Neural cell (in vitro differentiated cells): Measurements from ENCODE around the gene DYRK2. TPM values are rescaled to one million over a fixed set of nuclear protein-coding genes. Genes with fewer than 3 reads are reported as not detected.

Source experiments
- H2AFZ ChIP-seq: fragments of 200-600, 300-800 bp; sonication (generic), shearing (Covaris generic); 2 replicates; pipeline ENCODE4 v1.6.0; 2014; ENCODE audit warnings: low read depth, mild to moderate bottlenecking, antibody characterized with exemption, low read length, moderate library complexity
- H3F3A ChIP-seq: fragments of 200-600 bp; shearing (Covaris generic); 2 replicates; pipeline ENCODE4 v1.6.1; 2016; ENCODE audit warnings: mild to moderate bottlenecking, moderate library complexity, mixed read lengths, antibody characterized with exemption, low read length; ENCODE audit not compliant: insufficient read depth, poor library complexity, severe bottlenecking
- H3K27ac ChIP-seq: fragments of 200-600, 300-800 bp; sonication (generic), shearing (Covaris generic); 2 replicates; pipeline ENCODE4 v1.5.1; 2014; ENCODE audit warnings: mild to moderate bottlenecking, low read length, moderate library complexity
- H3K27me3 ChIP-seq: fragments of 300-800, 200-600 bp; sonication (generic), shearing (Covaris generic); 2 replicates; pipeline ENCODE4 v1.6.0; 2014; ENCODE audit warnings: mild to moderate bottlenecking, low read depth, low read length, moderate library complexity; ENCODE audit not compliant: insufficient read depth
- H3K36me3 ChIP-seq: fragments of 300-800, 200-600 bp; sonication (generic), shearing (Covaris generic); 2 replicates; pipeline ENCODE4 v1.5.1; 2014; ENCODE audit warnings: mild to moderate bottlenecking, antibody characterized with exemption, low read length, moderate library complexity; ENCODE audit not compliant: insufficient read depth
- H3K4me2 ChIP-seq: fragments of 300-800, 200-600 bp; sonication (generic), shearing (Covaris generic); 2 replicates; pipeline ENCODE4 v1.6.0; 2014; ENCODE audit warnings: mild to moderate bottlenecking, low read length
- H3K4me3 ChIP-seq: fragments of 300-800, 200-600 bp; sonication (generic), shearing (Covaris generic); 2 replicates; pipeline ENCODE4 v1.5.1; 2014; ENCODE audit warnings: mild to moderate bottlenecking, low read length, moderate library complexity
- H3K79me2 ChIP-seq: fragments of 200-600 bp; shearing (Covaris generic); replicated peaks from 2 replicates; pipeline ENCODE4 v1.6.0; 2014; ENCODE audit warnings: mild to moderate bottlenecking, low read length, moderate library complexity; ENCODE audit not compliant: insufficient read depth
- H3K9ac ChIP-seq: fragments of 300-800, 200-600 bp; sonication (generic), shearing (Covaris generic); 2 replicates; pipeline ENCODE4 v1.6.1; 2016; ENCODE audit warnings: mild to moderate bottlenecking, low read length, mixed read lengths
- H3K9me2 ChIP-seq: fragments of 200-600 bp; shearing (Covaris generic); 2 replicates; pipeline ENCODE4 v1.6.1; 2016; ENCODE audit warnings: mild to moderate bottlenecking, low read length, mixed read lengths; ENCODE audit not compliant: insufficient read depth
- H3K9me3 ChIP-seq: fragments of 200-600, 300-800 bp; sonication (generic), shearing (Covaris generic); 2 replicates; pipeline ENCODE4 v1.6.1; 2016; ENCODE audit warnings: mild to moderate bottlenecking, mixed run types, low read length, moderate library complexity, mixed read lengths
- H4K20me1 ChIP-seq: fragments of 200-600 bp; shearing (Covaris generic); 2 replicates; pipeline ENCODE4 v1.6.1; 2016; ENCODE audit warnings: mild to moderate bottlenecking, mixed run types; ENCODE audit not compliant: insufficient read depth
- EP300 ChIP-seq: fragments of 450-650 bp; conservative IDR thresholded peaks from 2 replicates; pipeline ENCODE4 v1.6.1; 2014; ENCODE audit warnings: antibody characterized with exemption, mild to moderate bottlenecking, moderate library complexity; ENCODE audit not compliant: poor library complexity, severe bottlenecking
- EZH2 ChIP-seq: fragments of 200-600, 300-800 bp; shearing (Covaris generic), sonication (generic); IDR thresholded peaks from 2 replicates; pipeline ENCODE4 v1.6.1; 2014; ENCODE audit warnings: antibody characterized with exemption, low read length, borderline replicate concordance, mild to moderate bottlenecking; ENCODE audit not compliant: insufficient read depth, poor library complexity, severe bottlenecking
- MXI1 ChIP-seq: fragments of 450-650 bp; conservative IDR thresholded peaks from 2 replicates; pipeline ENCODE4 v1.6.1; 2014; ENCODE audit warnings: antibody characterized with exemption, mild to moderate bottlenecking; ENCODE audit not compliant: poor library complexity, severe bottlenecking
- POLR2AphosphoS5 ChIP-seq: IDR thresholded peaks from 2 replicates; pipeline ENCODE4 v1.6.1; 2012
- RAD21 ChIP-seq: fragments of 450-650 bp; conservative IDR thresholded peaks from 2 replicates; pipeline ENCODE4 v1.6.1; 2014; ENCODE audit warnings: antibody characterized with exemption, mild to moderate bottlenecking, moderate library complexity
- SMC3 ChIP-seq: fragments of 450-650 bp; conservative IDR thresholded peaks from 2 replicates; pipeline ENCODE4 v1.6.1; 2014; ENCODE audit warnings: antibody characterized with exemption, mild to moderate bottlenecking, moderate library complexity; ENCODE audit not compliant: poor library complexity
- TAF1 ChIP-seq: IDR thresholded peaks from 2 replicates; pipeline ENCODE4 v1.6.1; 2012; ENCODE audit warnings: low read depth
- polyA plus RNA-seq: library from polyadenylated mRNA; depleted of rRNA; stranded (reverse); fragments of >200 nt; gene quantifications from 2 replicates; pipeline ENCODE4 v1.2.3, GENCODE V29; 2014
- TF ChIP-seq, protein P1 (sequence below): IDR thresholded peaks from 2 replicates; pipeline ENCODE4 v1.6.1; 2012; ENCODE audit warnings: borderline replicate concordance
- TF ChIP-seq, protein P2 (sequence below): fragments of 450-650 bp; IDR thresholded peaks from 2 replicates; pipeline ENCODE4 v1.5.1; 2014; ENCODE audit warnings: antibody characterized with exemption, mild to moderate bottlenecking, moderate library complexity; ENCODE audit not compliant: poor library complexity, severe bottlenecking

Gene DYRK2
- polyA plus RNA-seq, 1 donor from 2014 or later, result 50.6 TPM

DNA sequence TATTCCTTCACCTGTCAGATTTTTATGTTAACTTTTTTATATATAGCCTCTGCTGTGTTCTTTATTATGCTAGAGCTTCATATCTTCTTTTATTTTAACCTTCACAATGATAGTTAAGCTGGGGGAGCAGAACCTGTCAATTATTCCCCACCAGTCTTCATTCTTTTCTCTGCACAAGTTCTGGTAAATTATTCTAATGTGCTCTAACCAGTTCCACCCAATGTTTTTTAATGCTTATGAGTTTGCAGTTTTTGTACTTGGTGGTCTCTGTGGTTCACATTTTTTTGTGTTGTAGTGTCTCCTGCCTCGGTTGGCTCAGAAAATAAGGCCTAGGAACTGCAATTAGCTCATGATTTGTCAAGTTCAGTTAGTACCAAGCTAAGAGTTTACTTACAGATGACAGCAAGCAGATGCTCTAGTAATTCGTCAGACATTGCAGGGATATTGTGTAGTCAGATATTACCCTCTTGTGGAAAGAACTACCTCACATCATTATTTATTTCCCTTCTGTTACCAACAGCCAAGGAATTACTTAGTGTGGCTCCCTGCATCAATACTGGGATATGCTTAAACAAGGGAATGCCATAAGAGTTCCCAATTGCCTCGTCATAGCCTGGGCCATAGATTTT lies 14.5 kb downstream of the DYRK2 start:
- TF ChIP-seq, protein P1, sequence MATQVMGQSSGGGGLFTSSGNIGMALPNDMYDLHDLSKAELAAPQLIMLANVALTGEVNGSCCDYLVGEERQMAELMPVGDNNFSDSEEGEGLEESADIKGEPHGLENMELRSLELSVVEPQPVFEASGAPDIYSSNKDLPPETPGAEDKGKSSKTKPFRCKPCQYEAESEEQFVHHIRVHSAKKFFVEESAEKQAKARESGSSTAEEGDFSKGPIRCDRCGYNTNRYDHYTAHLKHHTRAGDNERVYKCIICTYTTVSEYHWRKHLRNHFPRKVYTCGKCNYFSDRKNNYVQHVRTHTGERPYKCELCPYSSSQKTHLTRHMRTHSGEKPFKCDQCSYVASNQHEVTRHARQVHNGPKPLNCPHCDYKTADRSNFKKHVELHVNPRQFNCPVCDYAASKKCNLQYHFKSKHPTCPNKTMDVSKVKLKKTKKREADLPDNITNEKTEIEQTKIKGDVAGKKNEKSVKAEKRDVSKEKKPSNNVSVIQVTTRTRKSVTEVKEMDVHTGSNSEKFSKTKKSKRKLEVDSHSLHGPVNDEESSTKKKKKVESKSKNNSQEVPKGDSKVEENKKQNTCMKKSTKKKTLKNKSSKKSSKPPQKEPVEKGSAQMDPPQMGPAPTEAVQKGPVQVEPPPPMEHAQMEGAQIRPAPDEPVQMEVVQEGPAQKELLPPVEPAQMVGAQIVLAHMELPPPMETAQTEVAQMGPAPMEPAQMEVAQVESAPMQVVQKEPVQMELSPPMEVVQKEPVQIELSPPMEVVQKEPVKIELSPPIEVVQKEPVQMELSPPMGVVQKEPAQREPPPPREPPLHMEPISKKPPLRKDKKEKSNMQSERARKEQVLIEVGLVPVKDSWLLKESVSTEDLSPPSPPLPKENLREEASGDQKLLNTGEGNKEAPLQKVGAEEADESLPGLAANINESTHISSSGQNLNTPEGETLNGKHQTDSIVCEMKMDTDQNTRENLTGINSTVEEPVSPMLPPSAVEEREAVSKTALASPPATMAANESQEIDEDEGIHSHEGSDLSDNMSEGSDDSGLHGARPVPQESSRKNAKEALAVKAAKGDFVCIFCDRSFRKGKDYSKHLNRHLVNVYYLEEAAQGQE, result no peak
- TF ChIP-seq POLR2AphosphoS5, result peak; percentile 10
- H3K27ac ChIP-seq, result no peak overlapping the region
- peaks cover 46% of the 10 kb centered on the region for H3K79me2 ChIP-seq
- no peaks in the 10 kb centered on the region for H3F3A ChIP-seq
- H3K9me2 ChIP-seq, result no peaks in the 10 kb centered on the region
- no peak overlapping the region for H3K4me3 ChIP-seq
- no peak overlapping the region for H3K9ac ChIP-seq
- H3K4me2 ChIP-seq, result no peak overlapping the region
- H3K9me3 ChIP-seq, result no peaks in the 10 kb centered on the region
- H2AFZ ChIP-seq, result no peak overlapping the region
- H3K36me3 ChIP-seq, result peaks cover 14% of the 10 kb centered on the region
- no peaks in the 10 kb centered on the region for H3K27me3 ChIP-seq
- peaks cover 10% of the 10 kb centered on the region for H4K20me1 ChIP-seq

DNA sequence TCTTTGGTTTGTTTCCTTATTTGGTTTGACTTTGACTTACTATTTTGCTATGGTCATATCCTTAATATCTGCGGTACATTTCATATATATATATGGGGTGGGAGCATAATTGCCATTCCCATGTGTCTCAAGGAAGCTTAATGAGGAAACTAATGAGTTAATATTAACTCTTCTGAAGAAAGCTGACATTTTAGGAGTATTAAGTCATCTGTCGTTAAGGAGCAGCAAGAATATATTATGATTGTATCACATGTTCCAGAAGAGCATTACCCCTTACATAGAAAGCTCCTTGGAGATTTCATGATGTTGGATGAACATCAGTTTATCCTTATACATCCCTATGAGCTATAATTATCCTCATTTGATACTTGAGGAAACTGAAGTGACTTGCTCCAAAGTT lies 15.6 kb downstream of the DYRK2 start:
- Histone ChIP-seq H3K79me2 (peaks cover 35% of the 10 kb centered on the region), H3K4me2 (no peak overlapping the region)

More for the DNA sequence above, 15.6 kb downstream of the DYRK2 start:
- Histone ChIP-seq H3K4me3 (no peak overlapping the region), H3K36me3 (peaks cover 8% of the 10 kb centered on the region), H2AFZ (no peak overlapping the region), H3K27ac (no peak overlapping the region), H4K20me1 (peaks cover 1% of the 10 kb centered on the region), H3K9me2 (no peaks in the 10 kb centered on the region), H3K9me3 (no peaks in the 10 kb centered on the region), H3K27me3 (no peaks in the 10 kb centered on the region), H3K9ac (no peak overlapping the region), H3F3A (no peaks in the 10 kb centered on the region)
- TF ChIP-seq SMC3, result no peak
- TF ChIP-seq RAD21, result no peak
- TF ChIP-seq, protein P2, sequence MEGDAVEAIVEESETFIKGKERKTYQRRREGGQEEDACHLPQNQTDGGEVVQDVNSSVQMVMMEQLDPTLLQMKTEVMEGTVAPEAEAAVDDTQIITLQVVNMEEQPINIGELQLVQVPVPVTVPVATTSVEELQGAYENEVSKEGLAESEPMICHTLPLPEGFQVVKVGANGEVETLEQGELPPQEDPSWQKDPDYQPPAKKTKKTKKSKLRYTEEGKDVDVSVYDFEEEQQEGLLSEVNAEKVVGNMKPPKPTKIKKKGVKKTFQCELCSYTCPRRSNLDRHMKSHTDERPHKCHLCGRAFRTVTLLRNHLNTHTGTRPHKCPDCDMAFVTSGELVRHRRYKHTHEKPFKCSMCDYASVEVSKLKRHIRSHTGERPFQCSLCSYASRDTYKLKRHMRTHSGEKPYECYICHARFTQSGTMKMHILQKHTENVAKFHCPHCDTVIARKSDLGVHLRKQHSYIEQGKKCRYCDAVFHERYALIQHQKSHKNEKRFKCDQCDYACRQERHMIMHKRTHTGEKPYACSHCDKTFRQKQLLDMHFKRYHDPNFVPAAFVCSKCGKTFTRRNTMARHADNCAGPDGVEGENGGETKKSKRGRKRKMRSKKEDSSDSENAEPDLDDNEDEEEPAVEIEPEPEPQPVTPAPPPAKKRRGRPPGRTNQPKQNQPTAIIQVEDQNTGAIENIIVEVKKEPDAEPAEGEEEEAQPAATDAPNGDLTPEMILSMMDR, result no peak
- no peak for TF ChIP-seq EZH2
- no peak for TF ChIP-seq TAF1
- no peak for TF ChIP-seq POLR2AphosphoS5
- TF ChIP-seq, protein P1, result no peak
- TF ChIP-seq MXI1, result no peak
- TF ChIP-seq EP300, result no peak
